MV-4-11 (cell line): ENCODE data around the gene ASB7.

ENCODE experiments used
- DNase-seq: peaks from one replicate; lab custom pipeline; 2025; lab: John Stamatoyannopoulos, UW

ASB7 gene

DNA sequence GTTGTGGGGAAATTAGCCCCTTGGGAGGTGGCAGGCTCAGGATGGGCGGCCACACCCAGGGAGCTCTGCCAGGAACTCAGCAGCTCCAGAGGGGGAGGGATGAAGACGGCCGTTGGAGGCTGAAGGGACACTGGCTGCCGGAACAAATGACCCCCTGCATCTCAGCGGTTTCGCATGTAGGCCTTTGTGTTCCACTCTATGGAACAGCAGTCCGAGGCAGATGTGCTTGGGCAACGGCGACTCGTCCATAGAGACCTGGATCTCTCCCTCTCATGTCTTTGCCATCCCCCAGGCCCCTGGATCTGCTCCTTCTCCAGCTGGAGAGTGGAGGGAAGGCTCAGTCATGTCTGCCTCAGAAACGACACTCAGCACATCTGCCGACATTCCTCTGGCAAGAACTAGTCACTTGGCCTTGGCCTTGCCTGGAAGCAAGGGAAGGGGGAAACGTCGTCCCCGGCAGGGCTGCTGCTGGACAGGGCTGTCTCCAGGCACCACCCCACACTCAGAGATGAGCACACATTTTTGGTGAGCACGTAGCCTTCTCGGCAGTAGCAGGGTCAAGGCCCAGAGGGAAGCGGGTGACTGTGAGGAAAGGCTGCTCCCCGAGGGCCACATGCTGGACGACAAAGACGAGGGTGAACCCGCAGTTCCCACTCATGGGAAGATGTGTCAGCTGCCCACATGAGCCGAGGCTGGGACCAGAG is 83.8 kb downstream of the ASB7 start:
- no peak for DNase-seq

DNA sequence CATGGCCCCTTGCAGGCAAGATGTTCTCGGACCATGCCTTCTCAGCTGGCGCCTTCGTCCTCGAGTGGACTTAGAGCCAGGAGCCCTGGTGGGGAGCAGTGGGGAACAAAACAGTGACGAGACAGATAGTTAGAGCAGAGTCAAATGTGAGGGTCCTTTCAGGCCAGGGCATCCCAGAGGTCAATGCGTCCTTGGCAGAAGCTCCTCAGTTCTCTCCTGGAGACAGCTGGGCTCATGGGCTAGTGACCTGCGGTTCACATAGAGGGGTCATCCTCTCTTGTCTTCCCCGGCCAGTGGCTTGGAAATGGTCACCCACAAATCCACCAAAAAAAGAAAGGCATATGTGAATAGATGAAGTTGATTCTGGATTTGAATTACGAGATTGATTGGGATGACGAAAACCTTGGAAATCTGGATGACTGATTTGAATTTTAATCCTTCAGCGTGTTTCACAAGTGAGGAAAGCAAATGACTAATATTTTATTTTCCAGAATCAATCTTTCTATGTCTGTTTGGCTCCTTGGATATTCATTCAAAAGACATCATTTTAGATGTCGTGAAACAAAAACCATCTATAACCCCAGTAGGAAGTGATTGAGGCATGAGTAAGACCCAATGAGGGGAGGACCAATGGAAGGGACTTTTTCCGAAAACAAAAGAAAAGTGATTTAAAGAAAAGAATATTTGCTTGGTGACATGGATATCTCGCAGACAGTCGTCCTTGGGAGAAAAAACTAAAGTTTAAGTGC is 84.5 kb downstream of the ASB7 start:
- DNase-seq: no peak

DNA sequence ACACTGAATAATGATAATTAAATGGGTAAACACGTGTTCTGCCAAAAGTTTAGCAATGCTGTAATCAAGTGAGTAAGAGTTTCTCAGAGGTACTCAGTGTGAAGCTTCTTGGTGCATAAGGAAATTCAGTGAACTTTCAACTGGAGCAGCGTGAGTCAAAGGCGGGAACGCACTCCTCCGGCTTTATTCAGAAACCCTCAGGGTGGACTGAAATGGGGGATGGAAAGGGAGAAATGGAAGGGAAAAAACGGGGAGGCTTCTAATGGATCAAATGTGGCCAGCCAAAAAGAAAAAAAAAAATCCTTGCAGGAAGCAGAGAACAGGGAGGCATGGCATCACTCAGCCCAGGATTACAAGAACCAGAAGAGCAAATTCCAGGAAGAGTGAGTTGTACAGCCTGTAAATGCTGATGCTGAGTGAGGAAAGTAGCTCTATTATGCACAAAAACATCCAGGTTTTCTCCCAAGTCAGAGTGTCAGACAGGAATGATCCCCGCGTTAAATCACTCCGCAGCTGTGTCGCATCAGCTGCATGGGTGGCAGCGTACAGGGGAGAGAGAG is 85.3 kb downstream of the ASB7 start:
- no peak for DNase-seq

DNA sequence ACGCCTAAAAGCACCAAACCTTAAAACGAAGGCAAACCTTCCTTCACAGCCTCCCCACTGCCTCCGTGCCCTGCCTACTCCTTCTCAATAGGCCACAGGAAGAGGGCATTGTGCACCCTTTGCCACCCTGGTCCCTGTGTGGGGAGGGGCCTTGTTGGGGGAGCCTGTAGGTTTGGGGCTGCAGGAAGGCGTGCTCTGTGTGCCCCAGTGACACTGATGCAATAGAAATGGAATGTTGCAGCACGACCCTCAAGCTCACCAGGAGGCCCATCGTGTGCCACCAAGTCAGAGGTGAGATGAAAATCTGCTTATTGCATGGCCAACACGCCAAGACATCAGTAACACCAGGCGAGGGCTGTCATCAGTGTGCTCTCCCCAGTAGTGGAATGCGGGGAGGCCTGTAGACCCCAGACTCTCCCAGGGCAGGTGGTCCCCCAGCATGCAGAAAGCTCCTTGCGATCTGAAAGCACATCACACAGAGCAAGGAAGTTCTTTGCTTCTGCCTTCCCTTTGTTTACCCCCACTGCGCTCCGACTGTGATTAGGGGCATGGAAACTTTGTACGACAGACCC is 86.2 kb downstream of the ASB7 start:
- DNase-seq: no peak

DNA sequence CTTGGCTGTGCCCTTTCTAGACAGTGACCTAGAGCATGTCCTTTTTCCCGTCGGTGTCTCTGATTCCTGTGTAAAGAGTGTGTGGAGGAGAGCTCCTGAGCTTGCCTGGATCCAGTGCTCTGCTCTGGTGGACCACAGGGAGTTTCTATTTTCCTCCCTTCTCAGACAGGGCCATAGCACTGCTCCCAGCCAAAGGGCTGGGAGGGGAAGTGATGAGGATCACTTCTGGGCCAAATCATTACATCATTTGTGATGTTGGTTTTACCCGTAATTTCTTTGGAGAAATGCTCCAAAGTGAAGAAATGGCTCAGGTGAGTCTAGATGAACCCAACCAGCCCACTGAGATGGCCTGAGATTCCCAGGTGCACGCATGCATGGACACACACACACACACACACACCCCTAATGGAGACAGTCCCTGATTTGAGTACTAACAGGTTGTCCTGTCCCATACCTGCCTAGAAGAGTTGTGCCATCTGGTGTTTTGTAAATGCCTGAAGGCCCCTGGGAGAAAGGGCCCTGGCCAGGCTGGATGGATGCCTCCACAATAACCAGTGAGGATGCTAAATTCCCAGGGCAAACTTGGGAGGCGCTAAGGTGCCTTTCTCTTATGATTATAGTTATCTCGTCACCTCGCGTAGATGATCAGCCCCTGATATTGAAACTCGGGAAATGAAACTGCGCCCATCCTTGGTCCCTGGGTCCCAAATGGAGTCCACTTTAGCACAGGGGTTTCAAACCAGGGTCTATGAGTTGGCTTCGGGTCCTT is 86.9 kb downstream of the ASB7 start:
- no peak for DNase-seq

DNA sequence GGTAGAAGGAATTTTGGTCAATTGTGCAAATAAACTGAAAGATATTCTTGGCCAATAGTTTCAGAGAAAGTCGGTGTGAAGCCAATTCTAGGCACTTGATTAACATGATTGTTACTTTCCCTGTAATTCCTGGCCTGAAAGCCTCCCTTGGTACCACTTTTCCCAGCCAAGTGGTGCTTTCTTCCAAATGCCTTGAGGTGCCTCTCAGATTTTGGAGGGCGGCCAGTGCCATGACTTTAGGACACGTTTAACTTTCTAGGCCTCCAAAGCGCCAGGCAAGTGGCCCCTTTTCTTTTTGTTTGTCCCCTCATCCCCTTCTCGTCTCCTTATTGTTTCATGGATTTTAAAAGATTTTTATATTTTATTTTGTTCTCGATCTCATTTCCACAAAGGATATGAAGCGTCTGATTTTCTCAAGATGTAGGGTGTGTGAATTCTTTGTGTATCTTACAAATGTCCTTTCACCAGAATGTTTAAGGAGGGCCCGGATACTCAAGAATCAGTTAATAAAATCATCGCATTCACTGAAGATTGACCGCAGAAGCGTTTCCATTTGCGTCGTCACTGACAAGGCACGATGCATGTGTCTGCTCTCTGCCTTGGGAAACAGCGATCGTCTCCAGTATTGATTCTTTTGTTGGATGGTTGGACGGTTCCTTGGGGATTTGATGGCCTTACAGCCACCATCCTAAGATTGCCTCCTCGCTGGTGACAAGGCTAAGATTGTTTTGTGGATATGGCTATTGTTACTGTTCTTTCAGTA is 87.8 kb downstream of the ASB7 start:
- DNase-seq: no peak

DNA sequence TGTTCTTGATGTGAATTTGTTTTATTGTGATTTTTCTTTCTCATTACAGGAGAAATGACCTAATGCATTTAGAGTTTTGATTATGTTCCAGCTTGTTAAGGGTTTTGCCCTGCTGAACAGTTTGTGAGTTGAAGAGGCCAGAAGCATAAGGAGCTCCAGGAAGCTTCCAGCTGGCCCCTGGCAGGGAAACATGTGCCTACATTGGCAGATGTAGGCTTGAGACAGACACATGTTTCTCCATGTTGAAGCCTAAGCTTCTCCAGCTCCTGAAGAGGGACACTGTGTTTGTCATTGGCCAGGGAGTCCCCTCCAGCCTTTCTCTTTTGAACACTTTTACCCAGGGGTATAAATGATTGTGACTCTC is 88.4 kb downstream of the ASB7 start:
- no peak for DNase-seq

DNA sequence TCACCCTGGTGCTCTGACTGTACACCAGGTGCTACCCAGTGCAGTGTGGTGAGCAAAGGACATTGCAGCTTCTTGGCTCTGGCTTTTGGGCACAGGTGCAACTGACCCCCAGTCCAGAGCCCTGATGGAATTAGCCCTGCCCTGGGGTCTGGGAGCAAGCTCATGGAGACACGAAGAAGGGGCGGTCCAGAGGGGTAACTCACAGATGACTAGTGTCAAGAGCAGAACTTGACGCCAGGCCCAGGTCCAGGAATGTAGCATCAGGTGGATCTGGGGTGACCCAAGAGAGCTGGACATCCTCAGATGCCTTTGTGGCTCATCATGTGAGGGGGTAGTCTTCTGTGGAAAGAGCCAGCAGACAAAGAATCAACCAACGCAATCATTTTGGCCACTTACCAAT is 88.9 kb downstream of the ASB7 start:
- DNase-seq: no peak

DNA sequence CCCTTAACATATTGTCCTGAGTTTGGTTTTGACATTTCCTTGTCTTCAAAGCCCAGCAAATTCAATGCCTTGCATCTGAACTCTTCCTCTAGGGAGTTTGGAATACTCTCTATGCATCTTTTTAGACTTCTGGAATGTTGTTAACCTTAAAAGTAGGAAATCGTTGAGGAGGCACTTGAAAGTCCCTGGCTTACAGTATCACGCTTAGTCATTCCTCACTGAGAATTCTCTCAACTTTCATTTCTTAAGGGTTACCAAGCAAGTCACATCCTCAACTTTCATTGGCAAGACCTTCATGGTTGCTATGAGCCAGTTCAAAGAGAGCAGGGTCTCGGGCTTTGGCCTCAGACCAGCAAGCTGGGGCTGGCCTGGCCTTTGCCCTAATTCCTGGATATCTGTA is 89.9 kb downstream of the ASB7 start:
- DNase-seq: no peak

DNA sequence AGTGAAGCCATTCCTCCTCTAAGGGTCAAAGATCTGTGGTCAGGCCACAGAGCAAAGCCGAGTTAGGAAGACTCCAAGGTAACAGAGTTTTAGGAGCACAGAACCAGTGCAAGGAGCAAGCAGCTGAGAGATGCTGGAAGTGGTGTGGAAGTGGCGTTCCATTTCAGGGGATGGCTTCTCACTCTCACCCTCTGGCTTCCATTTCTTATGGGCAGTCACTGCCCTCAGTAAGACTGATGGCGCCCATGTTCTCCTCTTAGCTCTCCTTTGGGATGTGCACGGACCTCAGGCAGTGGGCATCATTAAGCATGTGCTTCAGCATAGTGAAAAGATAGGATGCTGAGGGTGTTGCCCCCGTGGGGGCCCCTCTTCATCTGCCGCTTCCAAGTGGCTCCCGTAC is 90.3 kb downstream of the ASB7 start:
- DNase-seq: no peak

DNA sequence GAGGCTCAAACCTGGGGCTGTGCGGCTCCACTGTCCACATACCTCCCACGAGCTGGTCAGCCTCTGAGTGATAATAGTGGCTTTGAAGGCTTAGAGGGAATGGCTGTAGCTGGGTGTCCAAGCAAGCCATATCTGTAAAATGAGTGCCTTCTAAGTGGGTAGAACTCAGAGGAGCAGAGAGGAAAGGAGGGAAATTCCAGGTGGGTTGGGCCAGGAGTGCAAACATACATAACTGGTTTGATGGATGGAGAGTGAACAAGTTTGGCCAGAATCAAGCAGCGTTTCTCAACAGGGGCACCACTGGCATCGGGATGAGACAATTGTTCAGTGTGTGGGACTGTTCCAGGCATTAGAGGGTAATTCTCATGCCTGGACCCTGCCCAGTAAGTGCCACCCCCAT is 91.1 kb downstream of the ASB7 start:
- DNase-seq: no peak

DNA sequence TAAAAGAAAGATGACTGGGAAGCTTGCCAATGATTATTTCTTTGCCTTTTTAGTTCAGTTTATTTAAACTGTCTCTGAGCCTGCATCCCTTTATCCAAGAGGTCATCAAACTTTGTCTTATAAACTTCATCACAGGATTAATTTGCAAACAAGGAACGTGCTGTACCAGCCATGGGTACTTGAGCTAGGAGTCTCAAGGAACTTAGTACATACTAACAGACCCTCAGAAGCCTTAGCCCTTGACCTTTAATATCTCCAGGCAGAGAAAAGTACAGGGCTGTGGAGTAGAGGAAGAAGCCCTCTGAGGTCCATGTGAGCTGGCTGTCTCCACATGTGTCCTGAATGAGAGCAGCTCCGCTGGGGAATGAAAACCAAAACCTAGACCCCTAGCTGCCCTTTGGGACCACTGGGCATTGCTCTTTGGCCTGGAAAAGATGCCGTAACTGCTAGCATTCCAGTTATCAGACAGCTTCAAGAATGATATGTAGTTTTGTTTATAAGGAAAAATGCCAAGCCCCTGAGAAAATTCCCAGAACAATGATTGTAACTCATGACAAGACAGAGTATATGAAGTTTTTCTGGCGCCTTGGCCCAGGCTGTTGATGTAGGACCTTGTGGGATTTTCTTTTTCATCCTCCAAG is 92.1 kb downstream of the ASB7 start:
- DNase-seq: no peak

DNA sequence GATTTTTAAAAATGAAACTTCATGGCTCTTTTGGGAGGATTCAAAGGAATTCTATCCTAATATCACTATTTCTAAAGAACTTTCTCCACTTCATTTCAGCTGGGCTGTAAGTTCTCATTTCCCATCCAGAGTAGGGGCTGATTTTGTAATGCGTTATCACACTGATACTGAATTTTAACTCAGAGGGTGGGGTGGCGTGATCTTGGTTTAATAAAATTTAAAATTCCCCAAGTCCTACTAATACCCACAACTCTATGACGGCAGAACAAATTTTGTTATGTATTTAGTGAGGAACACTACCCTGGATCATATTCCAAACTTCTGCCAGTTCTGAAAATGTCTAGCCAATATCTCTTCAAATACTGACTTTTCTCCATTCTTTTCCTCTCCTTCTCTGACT is 92.7 kb downstream of the ASB7 start:
- no peak for DNase-seq

DNA sequence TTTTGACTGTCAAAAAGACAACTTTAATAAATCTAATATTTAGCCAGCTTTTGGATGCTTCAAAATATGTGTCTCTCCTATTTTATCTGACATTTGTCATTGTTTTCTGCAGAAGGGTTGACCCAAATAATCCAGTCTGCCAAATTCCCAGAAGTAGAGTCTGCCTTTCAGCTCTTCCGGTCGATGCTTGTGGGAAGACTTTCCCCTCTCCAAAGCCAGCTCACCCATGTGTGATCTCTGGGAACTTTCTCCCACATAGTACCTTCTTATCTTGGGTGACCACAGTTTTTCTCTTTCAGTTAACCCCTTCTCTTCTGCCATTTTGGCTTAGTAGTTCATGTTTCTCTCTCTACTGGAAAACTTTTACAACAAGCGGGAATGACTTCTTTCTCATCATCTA is 94.1 kb downstream of the ASB7 start:
- DNase-seq: no peak
